Parathyroid adenoma (tissue), 2 donors: ENCODE measurements around the gene NBEA.
"Not testable (repeated sequence)": the region's sequence is repeated elsewhere in the genome, so short reads cannot be mapped to it uniquely, and the experiment has no call there.

Experiments used
- H2AFZ ChIP-seq: fragments of 300-600 bp; sonication (generic); one replicate; pipeline ENCODE4 v1.7.0; 2017; ENCODE audit warnings: antibody characterized with exemption, mild to moderate bottlenecking
- H3K27ac ChIP-seq: fragments of 300-600 bp; sonication (generic); one replicate; pipeline ENCODE4 v1.7.0; 2017
- H3K27me3 ChIP-seq: fragments of 300-600 bp; sonication (generic); one replicate; pipeline ENCODE4 v1.7.0; 2017; ENCODE audit warnings: low read length; ENCODE audit not compliant: control insufficient read depth, insufficient read depth
- H3K36me3 ChIP-seq: fragments of 300-600 bp; sonication (generic); one replicate; pipeline ENCODE4 v1.7.0; 2017; ENCODE audit warnings: low read length; ENCODE audit not compliant: control insufficient read depth, insufficient read depth
- H3K4me1 ChIP-seq: fragments of 300-600 bp; sonication (generic); one replicate; pipeline ENCODE4 v1.7.0; 2017; ENCODE audit warnings: control low read depth
- H3K4me2 ChIP-seq: fragments of 300-600 bp; sonication (generic); one replicate; pipeline ENCODE4 v1.7.0; 2017; ENCODE audit warnings: low read length
- H3K4me3 ChIP-seq: fragments of 300-600 bp; sonication (generic); one replicate; pipeline ENCODE4 v1.7.0; 2017; ENCODE audit warnings: low read depth, low read length
- H3K79me2 ChIP-seq: fragments of 300-600 bp; sonication (generic); one replicate; pipeline ENCODE4 v1.7.0; 2017; ENCODE audit warnings: control low read depth
- H3K9ac ChIP-seq: fragments of 300-600 bp; sonication (generic); one replicate; pipeline ENCODE4 v1.7.0; 2017; ENCODE audit warnings: mild to moderate bottlenecking
- H3K9me3 ChIP-seq: fragments of 300-600 bp; sonication (generic); one replicate; pipeline ENCODE4 v1.7.0; 2017; ENCODE audit warnings: low read length; ENCODE audit not compliant: control insufficient read depth
- TF ChIP-seq, protein P1 (sequence below): fragments of 300-600 bp; sonication (generic); IDR thresholded peaks from one replicate; pipeline ENCODE4 v1.7.0; 2017; ENCODE audit warnings: antibody characterized with exemption, mild to moderate bottlenecking
- donor health status: primary hyperparathyroidism.

The NBEA gene

DNA sequence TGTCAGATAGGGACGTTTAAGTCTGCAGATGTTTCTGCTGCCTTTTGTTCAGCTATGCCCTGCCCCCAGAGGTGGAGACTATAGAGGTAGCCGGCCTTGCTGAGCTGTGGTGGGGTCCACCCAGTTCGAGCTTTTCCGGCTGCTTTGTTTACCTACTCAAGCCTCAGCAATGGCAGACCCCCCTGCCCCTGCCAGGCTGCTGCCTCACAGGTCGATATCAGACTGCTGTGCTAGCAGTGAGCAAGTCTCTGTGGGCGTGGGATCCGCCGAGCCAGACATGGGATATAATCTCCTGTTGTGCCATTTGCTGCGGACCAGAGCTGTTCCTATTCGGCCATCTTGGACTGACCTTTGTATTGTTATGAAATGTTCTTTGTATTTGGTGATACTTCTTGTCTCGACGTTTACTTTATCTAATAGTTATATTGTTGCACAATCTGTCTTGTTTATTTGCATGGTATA lies 46.3 kb downstream of the NBEA start:
- no peak overlapping the region for H3K9ac ChIP-seq
- no peaks in the 10 kb centered on the region for H3K27me3 ChIP-seq
- H2AFZ ChIP-seq: no peak overlapping the region
- no peak overlapping the region for H3K27ac ChIP-seq
- H3K4me1 ChIP-seq: no peaks in the 10 kb centered on the region
- H3K4me3 ChIP-seq: no peak overlapping the region
- H3K9me3 ChIP-seq: no peaks in the 10 kb centered on the region
- TF ChIP-seq, protein P1, sequence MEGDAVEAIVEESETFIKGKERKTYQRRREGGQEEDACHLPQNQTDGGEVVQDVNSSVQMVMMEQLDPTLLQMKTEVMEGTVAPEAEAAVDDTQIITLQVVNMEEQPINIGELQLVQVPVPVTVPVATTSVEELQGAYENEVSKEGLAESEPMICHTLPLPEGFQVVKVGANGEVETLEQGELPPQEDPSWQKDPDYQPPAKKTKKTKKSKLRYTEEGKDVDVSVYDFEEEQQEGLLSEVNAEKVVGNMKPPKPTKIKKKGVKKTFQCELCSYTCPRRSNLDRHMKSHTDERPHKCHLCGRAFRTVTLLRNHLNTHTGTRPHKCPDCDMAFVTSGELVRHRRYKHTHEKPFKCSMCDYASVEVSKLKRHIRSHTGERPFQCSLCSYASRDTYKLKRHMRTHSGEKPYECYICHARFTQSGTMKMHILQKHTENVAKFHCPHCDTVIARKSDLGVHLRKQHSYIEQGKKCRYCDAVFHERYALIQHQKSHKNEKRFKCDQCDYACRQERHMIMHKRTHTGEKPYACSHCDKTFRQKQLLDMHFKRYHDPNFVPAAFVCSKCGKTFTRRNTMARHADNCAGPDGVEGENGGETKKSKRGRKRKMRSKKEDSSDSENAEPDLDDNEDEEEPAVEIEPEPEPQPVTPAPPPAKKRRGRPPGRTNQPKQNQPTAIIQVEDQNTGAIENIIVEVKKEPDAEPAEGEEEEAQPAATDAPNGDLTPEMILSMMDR: no peak
- no peaks in the 10 kb centered on the region for H3K36me3 ChIP-seq
- no peak overlapping the region for H3K4me2 ChIP-seq
- H3K79me2 ChIP-seq: no peaks in the 10 kb centered on the region

GRCh38 chr13:34990399-34991214 lies 48.5 kb downstream of the NBEA start:
- Histone ChIP-seq H3K4me2 (no peak overlapping the region), H3K4me3 (no peak overlapping the region), H3K27me3 (no peaks in the 10 kb centered on the region), H3K27ac (no peak overlapping the region), H3K36me3 (no peaks in the 10 kb centered on the region), H3K4me1 (no peaks in the 10 kb centered on the region), H2AFZ (no peak overlapping the region), H3K9ac (no peak overlapping the region), H3K79me2 (no peaks in the 10 kb centered on the region), H3K9me3 (no peaks in the 10 kb centered on the region)
- TF ChIP-seq, protein P1: no peak

- no peak overlapping the region for H3K4me3 ChIP-seq
- no peaks in the 10 kb centered on the region for H3K27me3 ChIP-seq
- no peak overlapping the region for H3K4me2 ChIP-seq
- no peaks in the 10 kb centered on the region for H3K9me3 ChIP-seq
- H3K4me1 ChIP-seq: no peaks in the 10 kb centered on the region
- H3K9ac ChIP-seq: no peak overlapping the region
- no peaks in the 10 kb centered on the region for H3K36me3 ChIP-seq
- H2AFZ ChIP-seq: no peak overlapping the region
- TF ChIP-seq, protein P1: no peak
- H3K79me2 ChIP-seq: no peaks in the 10 kb centered on the region
- no peak overlapping the region for H3K27ac ChIP-seq
Observed at GRCh38 chr13:34993470-34993869, 51.4 kb downstream of the NBEA start.

DNA sequence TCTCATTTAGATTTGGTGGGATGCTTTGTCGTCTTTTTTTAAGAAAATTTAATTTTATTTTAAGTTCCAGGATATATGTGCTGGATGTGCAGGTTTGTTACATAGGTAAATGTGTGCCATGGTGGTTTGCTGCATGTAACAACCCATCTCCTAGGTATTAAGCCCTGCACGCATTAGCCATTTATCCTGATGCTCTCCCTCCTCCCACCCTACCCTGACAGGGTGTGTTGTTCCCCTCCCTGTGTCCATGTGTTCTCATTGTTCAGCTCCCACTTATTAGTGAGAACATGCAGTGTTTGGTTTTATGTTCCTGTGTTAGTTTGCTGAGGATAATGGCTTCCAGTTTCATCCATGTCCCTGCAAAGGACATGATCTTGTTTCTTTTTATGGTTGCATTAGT lies 61.7 kb downstream of the NBEA start:
- not testable (repeated sequence) for H2AFZ ChIP-seq, H3K27ac ChIP-seq, H3K79me2 ChIP-seq, H3K27me3 ChIP-seq, H3K36me3 ChIP-seq, H3K9ac ChIP-seq, H3K4me2 ChIP-seq, H3K4me1 ChIP-seq, H3K9me3 ChIP-seq, H3K4me3 ChIP-seq

- Histone ChIP-seq H3K79me2 (no peaks in the 10 kb centered on the region), H2AFZ (no peak overlapping the region), H3K4me2 (no peak overlapping the region), H3K9me3 (no peaks in the 10 kb centered on the region), H3K4me1 (no peaks in the 10 kb centered on the region), H3K9ac (no peak overlapping the region), H3K27me3 (no peaks in the 10 kb centered on the region), H3K27ac (no peak overlapping the region), H3K4me3 (no peak overlapping the region), H3K36me3 (no peaks in the 10 kb centered on the region)
- TF ChIP-seq, protein P1: no peak
Observed at GRCh38 chr13:35005051-35005450, 63.0 kb downstream of the NBEA start.
